ENCODE results near the gene MAGEF1. TPM values are rescaled to one million over a fixed set of nuclear protein-coding genes. Genes with fewer than 3 reads are reported as not detected.

Gene MAGEF1
- polyA plus RNA-seq, 3 donors, result 85.7 to 99.1 (median 89.6) TPM

DNA sequence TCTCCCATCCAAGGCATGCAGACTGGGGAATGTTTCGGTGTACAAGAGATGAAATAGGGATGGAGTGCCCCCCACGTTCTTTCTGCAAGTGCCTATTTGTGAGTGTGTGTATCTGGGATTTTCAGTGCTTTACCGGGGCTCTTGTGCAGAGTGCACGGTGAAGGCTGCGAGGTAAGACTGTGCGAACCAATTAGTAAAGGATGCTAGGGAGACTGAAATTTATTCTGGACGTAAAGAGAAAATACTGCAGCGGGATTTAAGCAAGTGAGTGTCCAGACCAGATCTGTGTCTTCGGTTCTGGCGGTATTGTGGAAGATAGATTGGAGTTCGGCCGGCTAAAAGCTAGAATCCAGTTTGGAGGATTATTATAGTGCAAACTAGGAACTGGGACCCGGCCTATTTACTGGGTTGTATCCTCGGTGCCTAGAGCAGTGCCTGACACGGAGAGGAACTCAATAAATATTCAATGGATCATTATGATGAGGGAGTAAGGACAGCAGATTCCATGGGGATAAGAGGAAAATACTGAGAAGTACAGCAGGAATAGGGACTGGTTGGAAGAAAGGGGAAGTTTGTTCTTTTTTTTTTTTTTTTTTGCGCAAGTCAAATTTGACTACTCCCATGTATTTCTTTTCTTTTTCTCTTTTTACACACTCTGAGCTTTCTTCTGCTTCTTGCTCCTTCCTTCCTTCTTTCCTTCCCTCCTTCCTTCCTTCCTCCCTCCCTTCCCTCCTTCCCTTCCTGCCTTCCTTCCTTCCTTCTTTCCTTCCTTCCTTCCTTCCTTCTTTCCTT is 580 bp upstream of the MAGEF1 start:
- DNase-seq (ENCODE audit: extremely low read depth in 1 of 11, low read depth in 9 of 11, low spot score in 4 of 11), result no peak

DNA sequence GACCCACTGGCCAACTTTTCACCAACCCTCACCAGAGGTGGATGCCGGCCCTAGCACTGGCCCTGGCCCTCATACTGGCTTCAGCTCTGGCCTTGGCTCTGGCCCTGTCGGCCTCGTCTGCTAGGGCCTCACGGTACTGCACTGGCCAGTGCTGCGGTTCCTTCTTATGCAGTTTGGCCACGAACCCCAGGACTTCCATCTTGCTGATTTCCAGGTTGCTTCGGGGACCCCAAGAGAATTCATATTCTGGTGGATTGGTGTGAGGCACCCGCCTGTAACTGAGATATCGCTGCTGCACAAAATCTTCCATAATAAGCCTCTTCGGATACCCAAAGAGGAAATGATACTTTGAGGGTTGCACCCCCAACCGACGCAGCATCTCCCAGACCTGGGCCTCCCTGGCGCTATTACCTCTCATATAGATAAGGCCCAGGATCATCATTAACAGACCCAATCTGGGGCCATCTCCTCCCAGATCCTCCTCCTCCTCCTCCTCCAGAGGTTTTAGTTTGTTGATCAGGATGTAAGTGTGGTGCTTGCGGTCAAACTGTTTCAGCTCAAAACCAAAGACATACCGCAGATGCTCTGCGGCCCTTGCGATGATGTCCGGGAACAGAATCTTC is 883 bp downstream of the MAGEF1 start:
- DNase-seq (ENCODE audit: extremely low read depth in 1 of 11, low read depth in 9 of 11, low spot score in 4 of 11), result no peak

DNA sequence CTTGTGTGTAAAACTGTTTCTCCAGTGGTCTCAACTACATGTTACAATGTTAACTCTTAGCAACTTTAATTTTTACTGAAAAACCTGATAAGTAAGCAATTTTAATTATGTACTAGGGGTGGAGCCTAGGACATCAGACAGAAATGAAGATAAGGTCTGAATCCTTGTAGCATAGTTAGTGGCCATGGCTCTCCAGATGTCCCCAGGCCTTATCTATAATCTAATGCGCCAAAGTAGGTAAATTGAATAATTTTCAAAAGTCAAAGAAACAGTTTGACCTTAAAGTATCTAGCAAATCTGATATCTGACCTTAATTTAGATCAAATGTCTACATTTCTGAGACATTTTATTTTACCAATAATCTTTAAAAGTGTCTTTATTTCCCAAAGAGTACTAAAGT is 8.2 kb downstream of the MAGEF1 start:
- DNase-seq (ENCODE audit: extremely low read depth in 1 of 11, low read depth in 9 of 11, low spot score in 4 of 11), result no peak

GRCh38 chr3:184700759-184701158 is 11.1 kb downstream of the MAGEF1 start:
- DNase-seq (ENCODE audit: extremely low read depth in 1 of 11, low read depth in 9 of 11, low spot score in 4 of 11), result no peak

- no peak for DNase-seq (ENCODE audit: extremely low read depth in 1 of 11, low read depth in 9 of 11, low spot score in 4 of 11)
Observed at GRCh38 chr3:184697845-184698244, 14.0 kb downstream of the MAGEF1 start.

- no peak for DNase-seq (ENCODE audit: extremely low read depth in 1 of 11, low read depth in 9 of 11, low spot score in 4 of 11)
Observed at GRCh38 chr3:184696697-184697096, 15.2 kb downstream of the MAGEF1 start.

- no peak for DNase-seq (ENCODE audit: extremely low read depth in 1 of 11, low read depth in 9 of 11, low spot score in 4 of 11)
Observed at GRCh38 chr3:184694716-184695115, 17.1 kb downstream of the MAGEF1 start.

DNA sequence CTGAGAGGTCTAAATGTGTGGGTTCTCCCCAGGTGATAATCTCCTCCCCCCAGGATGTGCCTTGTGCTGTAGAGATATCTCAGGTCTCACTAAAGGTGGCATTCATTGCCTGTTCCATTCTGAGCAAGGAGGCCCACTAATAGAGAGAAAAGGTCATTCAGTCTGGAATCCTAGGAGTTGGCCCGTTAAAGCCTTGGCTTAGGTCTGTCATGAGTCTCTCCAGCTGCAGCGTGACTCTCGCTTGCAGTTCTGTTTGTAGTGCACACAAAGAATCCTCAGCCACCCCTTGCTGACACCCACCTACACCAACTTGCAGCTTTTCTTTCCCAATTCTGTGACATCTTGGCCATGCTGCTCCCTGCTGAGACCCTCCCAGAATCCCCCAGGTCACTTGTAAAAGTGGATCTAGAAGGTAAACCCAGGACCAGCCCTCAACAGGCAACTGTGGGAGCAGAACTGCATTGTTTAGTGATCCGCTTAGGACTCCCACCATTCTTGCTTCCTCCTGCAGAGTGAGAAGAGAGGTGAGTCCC is 17.7 kb downstream of the MAGEF1 start:
- DNase-seq (ENCODE audit: extremely low read depth in 1 of 11, low read depth in 9 of 11, low spot score in 4 of 11), result no peak

GRCh38 chr3:184693011-184693975 is 18.6 kb downstream of the MAGEF1 start:
- DNase-seq (ENCODE audit: extremely low read depth in 1 of 11, low read depth in 9 of 11, low spot score in 4 of 11), result no peak

DNA sequence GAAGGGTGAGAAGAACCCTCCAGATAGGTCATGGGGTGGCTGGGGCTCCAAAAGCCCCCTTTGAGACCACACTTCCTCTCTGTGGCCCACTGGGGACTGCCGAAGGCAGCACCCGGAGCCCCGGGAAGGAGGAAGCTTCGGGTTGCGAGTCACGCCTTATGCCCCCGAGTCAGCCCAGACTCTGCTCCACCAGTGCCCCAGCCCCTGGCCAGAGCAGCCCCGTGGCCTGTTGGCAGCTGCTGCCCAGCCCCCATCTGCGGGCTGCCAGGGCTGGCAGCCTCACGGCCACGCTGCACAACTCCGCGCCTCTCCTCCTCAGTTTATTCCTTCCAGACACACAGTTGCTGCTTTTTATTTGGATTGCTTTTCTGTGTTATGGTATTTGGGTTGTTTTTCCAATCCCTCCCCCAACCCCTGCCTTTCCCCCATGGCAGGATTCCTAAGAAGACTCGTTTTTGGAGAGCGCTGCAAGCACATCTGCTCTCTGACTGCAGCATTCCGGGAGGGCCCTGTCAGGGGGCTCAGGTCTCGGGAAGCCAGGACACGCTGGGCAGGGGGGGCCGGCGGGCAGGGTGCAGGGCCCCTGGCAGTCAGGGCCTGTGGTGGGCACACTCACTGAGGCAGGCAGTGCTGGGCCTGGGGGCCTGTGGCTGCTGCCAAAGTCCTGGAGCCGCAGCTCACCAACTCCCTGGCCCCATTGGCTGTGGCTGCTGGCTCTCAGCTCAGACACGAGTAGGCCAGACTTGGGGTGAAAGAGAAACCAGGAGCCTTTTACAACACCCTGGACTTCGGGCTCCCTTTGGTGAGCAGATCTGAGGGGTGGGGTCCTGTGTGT is 20.2 kb downstream of the MAGEF1 start:
- peak in 1 of 11 donors; percentile 54 for DNase-seq (ENCODE audit: extremely low read depth in 1 of 11, low read depth in 9 of 11, low spot score in 4 of 11)

GRCh38 chr3:184690192-184690883 is 21.5 kb downstream of the MAGEF1 start:
- DNase-seq (ENCODE audit: extremely low read depth in 1 of 11, low read depth in 9 of 11, low spot score in 4 of 11), result no peak

- no peak for DNase-seq (ENCODE audit: extremely low read depth in 1 of 11, low read depth in 9 of 11, low spot score in 4 of 11)
Observed at GRCh38 chr3:184688882-184689271, 23.0 kb downstream of the MAGEF1 start.

GRCh38 chr3:184688251-184688881 is 23.5 kb downstream of the MAGEF1 start:
- DNase-seq (ENCODE audit: extremely low read depth in 1 of 11, low read depth in 9 of 11, low spot score in 4 of 11), result no peak

GRCh38 chr3:184687363-184688015 is 24.4 kb downstream of the MAGEF1 start:
- peak in 4 of 11 donors; percentile 69 to 79 (median 75) for DNase-seq (ENCODE audit: extremely low read depth in 1 of 11, low read depth in 9 of 11, low spot score in 4 of 11)

DNA sequence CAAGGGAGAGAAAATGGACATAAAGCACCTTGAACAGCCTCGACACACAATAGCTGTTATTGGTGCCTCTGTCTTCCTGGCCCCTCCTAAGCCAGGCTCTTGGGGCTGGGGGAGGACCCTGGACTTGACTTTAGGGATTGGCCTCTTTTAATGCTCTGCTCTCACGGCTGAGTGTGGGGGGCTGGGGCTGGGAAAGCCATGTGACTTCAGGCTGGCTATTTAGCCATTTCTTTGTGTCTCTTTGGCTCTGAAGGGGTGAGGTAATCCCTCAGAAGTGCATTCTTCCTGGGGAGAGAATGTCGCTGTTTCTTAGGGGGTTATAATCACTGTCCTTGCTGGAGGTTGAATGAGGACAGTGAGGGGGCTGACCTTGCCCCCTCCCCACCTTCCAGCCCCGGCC is 26.2 kb downstream of the MAGEF1 start:
- no peak for DNase-seq (ENCODE audit: extremely low read depth in 1 of 11, low read depth in 9 of 11, low spot score in 4 of 11)

GRCh38 chr3:184685055-184685454 is 26.8 kb downstream of the MAGEF1 start:
- DNase-seq (ENCODE audit: extremely low read depth in 1 of 11, low read depth in 9 of 11, low spot score in 4 of 11), result no peak

Data from renal cortex interstitium (tissue), 11 donors.